GM13977 (cell line): Measurements from ENCODE around the gene OTOS.

Experiments
- DNase-seq: peaks from one replicate; pipeline ENCODE4 v3.0.0; 2012; ENCODE audit warnings: low spot score
- CTCF ChIP-seq: IDR thresholded peaks from 2 replicates; pipeline ENCODE4 v1.5.1; 2012; ENCODE audit warnings: mild to moderate bottlenecking, control low read depth; ENCODE audit not compliant: insufficient read depth; ENCODE audit errors: extremely low read depth, missing control alignments
- in situ Hi-C: fragments of 300-500 bp; cut with MboI; formaldehyde crosslinking; loops from one replicate; pipeline ENCODE4 v1.12.0; 2022; ENCODE audit warnings: low sequenced_read_pairs, low pct_unique_long_range_greater_than_20kb, mixed read lengths, inconsistent platforms; ENCODE audit not compliant: unreplicated experiment

The OTOS gene

GRCh38 chr2:240154606-240155005, 14.1 kb upstream of the OTOS start:
- in situ Hi-C loops = no loop called here
- TF ChIP-seq CTCF = no peak
- DNase-seq = no peak

GRCh38 chr2:240153418-240153817, 13.0 kb upstream of the OTOS start:
- no peak for TF ChIP-seq CTCF
- DNase-seq = no peak
- in situ Hi-C loops = no loop called here

- in situ Hi-C loops = no loop called here
- TF ChIP-seq CTCF = no peak
Measured at GRCh38 chr2:240151477-240152031, 11.1 kb upstream of the OTOS start.

GRCh38 chr2:240149943-240150784, 9.7 kb upstream of the OTOS start:
- TF ChIP-seq CTCF = peak; percentile 86
- peak; percentile 84 for DNase-seq
- in situ Hi-C loops = no loop called here

More at GRCh38 chr2:240151477-240152031, 11.1 kb upstream of the OTOS start:
- no peak for DNase-seq

GRCh38 chr2:240147911-240148587, 7.6 kb upstream of the OTOS start:
- TF ChIP-seq CTCF = no peak

GRCh38 chr2:240147382-240147781, 6.9 kb upstream of the OTOS start:
- in situ Hi-C loops = no loop called here
- TF ChIP-seq CTCF = no peak
- no peak for DNase-seq

More at GRCh38 chr2:240147911-240148587, 7.6 kb upstream of the OTOS start:
- DNase-seq = no peak
- in situ Hi-C loops = no loop called here
